Activated CD4-positive, alpha-beta T cell treated with anti-CD3 and anti-CD28 coated beads, Interleukin-2, amount 50 U/mL, for 24 hours (primary cell): ENCODE measurements around the gene CASTOR2.
"Not testable (repeated sequence)": the region's sequence is repeated elsewhere in the genome, so short reads cannot be mapped to it uniquely, and the experiment has no call there.

Experiments
- DNase-seq, 2 donors: peaks; one replicate each; pipeline ENCODE4 v3.0.0-alpha.2; 2020; ENCODE audit warnings: low read depth in 1 of 2, low spot score in 1 of 2

The CASTOR2 gene

DNA sequence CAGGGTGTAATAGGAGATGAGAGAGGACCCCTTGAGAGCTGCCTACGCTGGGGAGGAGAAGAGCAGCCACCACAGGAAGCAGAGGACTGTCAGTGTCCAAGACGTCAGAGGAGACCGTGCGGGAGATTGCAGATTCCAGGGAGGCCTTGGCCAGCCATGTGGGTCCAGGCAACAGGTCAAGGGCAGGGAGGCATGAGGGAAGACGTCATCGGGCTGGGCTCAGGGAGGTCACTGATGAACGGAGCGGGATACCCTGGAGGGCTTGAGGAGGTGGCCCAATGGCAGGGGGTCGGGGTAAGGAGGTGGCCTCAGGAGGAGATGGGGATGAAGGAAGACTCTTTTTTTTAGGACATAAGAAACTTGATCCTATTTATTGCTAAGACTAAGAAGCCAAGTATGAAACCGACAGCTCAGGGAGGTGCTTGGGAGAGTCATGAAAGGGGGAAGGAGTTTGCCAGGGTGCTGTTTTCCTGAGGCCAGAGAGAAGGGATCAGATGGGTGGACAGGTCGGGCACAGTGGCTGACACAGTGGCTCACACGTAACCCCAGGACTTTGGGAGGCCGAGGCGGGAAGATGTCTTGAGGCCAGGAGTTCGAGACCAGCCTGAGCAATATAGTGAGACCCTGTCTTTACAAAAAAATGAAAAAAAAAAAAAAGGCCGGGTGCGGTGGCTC is 30.5 kb downstream of the CASTOR2 start:
- DNase-seq, result not testable (repeated sequence)

DNA sequence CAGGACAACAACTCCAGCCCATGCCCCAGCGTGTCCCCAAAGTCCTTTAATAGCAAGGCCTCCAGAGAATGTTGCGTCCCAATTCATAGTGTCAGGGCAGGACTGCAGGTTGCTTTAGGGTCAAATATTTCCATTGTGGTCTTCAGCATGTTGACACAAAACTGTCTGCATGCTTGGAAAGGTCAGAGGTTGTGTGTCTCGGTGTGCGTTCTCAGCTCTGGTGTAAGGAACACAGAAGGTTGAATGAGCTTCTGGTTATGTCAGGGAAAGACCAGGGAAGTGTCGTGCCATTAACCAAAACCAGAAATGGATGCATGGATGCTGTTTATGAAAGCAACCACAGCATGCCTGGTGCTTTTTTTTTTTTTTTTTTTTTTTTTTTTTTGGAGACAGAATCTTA is 31.9 kb downstream of the CASTOR2 start:
- DNase-seq, result not testable (repeated sequence)

DNA sequence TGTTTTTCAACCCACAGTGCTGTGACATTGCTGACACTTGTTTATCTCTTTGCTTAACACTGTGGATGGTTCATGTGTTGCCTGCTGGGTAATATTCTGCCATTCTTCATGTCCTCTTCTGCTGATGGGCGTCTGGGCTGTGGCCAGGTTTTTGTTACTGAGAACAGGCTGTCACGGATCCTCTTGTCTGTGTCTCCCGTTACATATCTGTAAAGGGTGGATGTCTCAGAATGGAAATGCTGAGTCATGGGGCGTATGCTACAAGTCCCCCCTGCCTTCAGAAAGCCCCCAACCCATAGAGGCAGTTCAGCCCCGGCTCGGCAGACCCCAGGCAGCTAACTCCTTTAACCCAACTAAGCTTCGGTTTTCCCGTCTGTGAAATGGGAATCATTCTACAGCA is 33.3 kb downstream of the CASTOR2 start:
- not testable (repeated sequence) for DNase-seq

DNA sequence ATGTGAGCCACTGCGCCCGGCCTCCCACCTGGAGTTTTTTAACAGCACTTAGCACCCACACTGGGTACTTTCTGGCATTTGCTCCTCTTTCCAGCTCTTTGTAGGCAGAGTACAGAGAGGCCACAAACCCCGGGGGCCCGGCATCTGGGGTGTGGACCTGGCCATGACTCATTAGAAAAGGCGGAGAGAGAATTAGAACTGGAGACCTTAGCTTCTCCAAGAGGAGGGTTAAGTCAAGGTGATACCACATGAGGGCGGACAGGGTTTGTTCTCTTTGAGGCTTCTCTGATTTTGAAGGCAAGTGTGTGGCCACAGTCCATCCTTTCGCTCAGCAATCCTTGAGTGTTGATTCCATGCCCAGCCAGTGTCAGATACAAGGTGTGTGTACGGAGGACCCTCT is 36.9 kb downstream of the CASTOR2 start:
- not testable (repeated sequence) for DNase-seq

DNA sequence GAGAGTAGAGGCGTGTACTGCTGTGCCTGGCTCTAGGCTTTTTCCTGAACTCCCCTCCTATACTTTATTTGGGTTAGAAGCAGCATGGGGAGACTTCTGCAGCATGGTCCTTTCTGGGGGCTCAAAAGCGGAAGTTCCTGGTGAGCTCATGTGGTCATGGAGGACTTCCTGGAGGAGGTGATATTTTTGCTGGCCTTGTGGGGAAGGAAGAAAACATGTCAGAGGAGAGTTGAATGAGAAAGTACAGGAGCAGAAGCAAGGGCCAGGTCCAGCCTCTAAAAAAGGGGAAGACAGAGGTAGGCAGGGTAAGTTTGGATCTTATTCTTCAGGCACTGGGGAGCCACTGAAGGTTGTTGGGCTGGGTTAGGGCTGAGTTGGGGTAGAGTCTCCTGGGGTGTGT is 45.5 kb downstream of the CASTOR2 start:
- DNase-seq, result no peak

DNA sequence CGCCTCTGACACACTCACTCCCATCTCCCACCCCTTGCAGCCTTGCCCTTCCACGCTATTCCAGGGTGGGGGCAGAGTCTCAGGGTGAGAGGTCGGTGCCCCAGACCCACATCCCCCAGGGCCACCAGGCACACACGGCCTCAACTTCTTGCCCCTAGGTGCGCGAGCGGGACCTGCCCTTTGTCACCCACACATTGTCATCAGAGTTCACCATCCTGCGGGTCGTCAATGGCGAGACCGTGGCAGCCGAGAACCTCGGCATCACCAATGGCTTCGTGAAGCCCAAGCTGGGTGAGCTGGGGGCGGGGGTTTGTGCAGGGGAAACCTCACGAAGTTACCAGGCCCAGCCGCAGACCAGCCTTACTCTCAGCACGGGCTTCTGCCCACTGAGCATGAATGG is 53.3 kb downstream of the CASTOR2 start:
- DNase-seq, result no peak

DNA sequence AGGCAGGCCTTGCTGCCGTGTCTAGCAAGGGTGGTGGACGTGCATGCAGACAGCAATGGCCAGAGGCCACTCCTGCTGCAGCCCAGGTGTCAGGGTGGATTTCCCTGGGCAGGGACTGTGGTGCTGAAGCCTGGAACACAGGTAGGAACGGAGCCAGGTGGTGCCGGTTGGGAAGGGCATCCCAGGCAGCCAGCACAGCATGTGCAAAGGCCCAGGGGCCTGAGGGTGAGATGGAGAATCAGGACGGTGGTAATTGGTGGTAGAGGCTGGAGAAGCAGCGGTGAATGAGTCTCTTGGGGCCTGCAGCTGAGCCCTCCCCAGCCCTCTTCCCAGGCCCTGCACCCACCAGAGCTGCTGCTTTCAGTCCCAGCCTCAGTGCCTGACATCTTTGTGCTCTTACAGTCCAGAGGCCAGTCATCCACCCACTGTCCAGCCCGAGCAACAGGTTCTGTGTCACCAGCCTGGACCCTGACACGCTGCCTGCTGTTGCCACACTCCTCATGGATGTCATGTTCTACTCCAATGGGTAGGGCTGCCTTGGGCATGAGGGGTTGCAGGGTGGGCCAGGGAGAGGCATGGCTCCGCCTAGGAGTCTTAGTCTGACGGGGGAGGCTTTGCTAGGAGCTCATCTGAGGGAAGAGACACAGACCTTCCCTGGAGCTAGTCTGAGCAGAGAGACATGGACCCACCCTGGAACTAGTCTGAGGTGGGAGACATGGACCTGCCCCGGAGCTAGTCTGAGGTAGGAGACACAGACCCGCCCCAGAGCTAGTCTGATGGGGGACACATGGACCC is 54.3 kb downstream of the CASTOR2 start:
- DNase-seq, result no peak

DNA sequence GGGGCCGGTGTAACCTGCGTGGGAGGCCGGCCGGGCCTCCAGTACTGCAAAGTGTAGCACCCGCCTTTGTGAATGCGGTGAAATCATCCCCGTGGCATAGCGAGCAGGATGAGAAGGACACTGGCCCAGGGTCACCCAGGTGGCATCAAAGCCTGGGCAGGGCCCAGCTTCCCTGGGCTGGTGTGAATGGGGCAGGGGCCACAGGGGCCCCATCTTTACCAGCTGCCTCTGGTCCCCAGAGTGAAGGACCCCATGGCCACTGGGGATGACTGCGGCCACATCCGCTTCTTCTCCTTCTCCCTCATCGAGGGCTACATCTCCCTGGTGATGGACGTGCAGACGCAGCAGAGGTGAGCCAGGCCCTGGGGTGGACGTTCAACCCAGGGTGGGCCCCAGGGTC is 55.3 kb downstream of the CASTOR2 start:
- no peak for DNase-seq

DNA sequence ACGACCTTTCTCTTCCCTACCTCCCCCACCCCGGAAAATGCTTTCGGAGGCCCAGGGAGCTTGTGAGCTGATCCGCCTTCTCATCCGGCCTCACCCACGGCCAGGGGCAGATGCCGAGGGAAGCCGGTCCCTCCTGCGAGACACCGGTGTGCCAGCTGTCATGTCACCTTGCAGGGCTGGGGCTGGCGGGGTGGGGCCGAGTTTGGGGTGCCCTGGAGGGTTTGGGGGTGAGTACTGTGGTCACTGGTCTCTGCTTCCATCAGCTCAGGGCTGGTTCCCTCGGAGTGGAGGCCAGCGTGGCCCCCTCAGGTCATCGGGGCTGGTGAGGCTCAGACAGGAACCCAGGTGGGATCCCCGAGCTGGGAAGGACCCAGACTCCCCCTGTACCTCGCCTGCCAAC is 60.4 kb downstream of the CASTOR2 start:
- no peak for DNase-seq

DNA sequence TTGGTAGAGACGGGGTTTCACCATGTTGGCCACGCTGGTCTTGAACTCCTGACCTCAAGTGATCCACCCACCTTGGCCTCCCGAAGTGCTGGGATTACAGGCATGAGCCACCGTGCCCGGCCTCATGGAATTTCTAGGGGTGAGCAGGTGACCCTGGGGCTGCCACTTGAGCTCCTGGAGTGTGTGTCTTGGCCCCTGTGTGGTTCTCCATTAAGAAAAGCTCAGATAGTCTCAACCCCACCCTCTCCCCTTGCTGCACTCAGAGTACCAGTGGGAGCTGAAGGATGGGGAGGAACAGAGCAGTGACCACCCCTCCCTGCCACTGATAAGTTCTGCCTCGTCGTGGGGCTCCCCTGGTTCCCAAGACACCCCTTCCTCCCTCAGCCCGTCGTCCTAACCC is 63.8 kb downstream of the CASTOR2 start:
- DNase-seq, result no peak

DNA sequence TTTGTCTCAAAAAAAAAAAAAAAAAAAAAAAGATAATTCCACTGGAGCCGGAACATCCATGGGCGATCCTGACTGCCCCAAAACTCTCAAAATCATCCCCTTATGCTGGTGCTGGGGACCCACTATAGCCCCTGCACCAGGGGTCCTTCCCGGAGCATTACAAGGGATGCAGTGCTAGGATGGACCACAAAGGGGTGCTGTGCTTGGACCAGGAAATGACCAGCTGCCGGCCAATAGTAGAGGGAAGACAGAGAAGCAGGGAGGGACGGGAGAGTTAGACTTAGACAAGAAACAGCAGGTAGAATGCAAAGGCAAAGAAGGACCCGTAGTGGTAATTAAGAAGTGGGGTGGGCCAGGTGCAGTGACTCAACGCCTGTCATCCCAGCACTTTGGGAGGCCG is 68.6 kb downstream of the CASTOR2 start:
- DNase-seq, result no peak

DNA sequence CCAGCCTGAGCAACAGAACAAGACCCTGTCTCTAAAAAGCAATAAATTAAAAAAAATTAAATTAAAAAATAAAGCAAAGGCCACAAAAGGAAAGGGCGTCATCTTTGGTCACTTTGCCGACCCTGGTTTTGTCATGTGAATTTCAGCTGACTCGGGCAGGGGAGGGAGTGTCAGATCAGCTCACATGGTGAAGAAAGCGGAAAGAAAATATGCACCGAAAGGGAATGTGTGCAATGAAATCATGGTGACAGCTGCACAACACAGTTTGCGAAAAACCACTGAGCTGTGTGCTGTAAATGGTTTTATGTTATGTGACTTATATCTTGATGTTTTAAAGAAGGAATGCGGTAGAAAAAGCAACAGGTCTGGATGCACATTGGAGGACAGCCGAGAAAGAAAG is 69.3 kb downstream of the CASTOR2 start:
- DNase-seq, result no peak

DNA sequence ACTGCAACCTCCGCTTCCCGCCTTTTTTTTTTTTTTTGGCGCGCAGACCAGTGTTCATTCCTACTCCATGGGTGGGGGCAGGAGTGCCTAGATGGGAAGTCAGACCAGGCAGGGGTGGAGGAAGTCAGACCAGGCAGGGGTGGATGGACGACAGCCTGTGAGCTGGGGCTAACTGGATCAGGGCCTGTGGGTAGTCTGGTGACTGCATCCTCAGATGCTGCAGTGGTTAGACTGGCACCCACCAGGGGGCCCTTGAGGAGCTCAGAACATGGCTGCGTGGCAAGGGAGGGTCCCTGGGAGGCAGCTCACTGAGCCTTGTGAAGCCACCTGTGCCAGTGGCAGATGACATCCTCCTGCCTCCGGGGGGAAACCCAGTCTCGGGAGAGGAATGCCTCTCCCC is 74.0 kb downstream of the CASTOR2 start:
- DNase-seq, result no peak

DNA sequence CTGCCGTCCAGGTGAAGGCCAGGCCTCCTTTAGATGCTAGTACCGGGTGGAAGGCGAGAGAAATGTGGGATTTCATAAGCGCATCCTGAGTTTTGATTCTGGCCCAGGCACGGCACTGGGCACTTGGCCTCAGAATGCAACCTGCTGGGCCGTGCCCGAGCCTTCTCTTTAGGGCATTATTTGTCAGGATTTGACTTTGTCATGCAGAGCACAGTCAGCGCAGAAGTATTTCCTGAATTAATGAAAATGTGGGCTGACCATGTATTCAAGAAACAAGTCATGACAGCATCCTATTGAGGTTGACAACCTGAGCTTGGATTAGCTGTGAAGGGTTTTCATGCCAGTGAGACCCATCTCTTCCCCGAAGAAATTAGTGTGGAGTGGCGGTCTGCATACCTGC is 74.7 kb downstream of the CASTOR2 start:
- DNase-seq, result no peak

DNA sequence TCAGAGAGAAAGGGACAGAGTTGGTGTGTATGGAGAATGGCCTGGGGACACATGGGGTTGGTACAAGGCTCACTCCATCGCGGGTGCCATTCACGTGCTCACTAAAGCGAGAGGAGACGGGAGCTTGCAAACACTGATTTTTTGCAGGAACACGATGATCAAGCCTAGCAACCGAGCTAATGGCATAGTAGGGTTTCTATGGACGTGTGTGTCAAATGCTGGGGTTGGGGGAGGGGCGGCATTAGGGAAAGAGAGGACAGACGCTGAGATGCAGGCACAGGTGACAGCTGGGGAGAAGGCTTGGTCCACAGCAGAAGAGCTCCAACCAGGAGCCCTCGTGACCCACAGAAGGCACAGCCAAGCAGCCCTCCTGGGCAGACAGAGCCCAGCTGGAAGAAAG is 75.2 kb downstream of the CASTOR2 start:
- DNase-seq, result no peak

DNA sequence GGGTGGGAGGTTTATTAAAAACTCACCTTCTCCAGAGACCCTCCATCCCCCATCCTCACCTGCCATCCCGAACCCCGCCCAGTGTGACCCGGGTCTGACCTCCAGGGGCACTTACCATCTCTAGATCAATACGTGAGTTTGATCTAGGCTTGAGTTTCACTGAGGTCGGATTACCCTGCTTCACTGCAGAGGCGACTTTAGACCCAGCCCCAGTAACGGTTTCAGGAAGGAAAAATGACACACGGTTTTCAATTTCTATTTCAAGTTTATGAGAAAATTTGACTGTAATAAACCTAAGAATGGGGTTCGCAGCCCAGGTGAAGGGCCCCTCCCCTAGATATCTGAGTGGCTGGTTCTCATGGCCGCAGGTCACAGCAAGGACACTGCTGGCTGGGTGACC is 76.0 kb downstream of the CASTOR2 start:
- no peak for DNase-seq

DNA sequence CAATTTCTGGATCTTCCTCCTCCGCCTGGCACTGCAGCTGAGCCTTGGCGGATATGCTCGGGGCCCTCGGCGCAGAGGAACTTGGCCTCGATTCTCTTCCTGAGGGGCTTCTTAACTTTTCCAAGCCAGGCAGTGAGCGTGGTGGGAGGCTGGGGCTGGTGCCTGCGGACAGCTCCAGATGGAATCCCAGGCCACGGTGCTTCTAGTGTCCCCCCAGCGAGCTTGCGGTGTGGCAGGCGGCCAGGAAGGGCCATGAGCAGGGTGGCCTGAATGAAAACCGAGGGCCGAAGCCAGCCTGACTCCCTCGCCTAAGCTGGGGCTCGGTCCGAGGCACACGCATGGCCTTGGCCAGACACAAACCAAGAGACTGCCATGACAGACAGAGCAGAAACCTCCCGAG is 77.8 kb downstream of the CASTOR2 start:
- DNase-seq, result no peak

DNA sequence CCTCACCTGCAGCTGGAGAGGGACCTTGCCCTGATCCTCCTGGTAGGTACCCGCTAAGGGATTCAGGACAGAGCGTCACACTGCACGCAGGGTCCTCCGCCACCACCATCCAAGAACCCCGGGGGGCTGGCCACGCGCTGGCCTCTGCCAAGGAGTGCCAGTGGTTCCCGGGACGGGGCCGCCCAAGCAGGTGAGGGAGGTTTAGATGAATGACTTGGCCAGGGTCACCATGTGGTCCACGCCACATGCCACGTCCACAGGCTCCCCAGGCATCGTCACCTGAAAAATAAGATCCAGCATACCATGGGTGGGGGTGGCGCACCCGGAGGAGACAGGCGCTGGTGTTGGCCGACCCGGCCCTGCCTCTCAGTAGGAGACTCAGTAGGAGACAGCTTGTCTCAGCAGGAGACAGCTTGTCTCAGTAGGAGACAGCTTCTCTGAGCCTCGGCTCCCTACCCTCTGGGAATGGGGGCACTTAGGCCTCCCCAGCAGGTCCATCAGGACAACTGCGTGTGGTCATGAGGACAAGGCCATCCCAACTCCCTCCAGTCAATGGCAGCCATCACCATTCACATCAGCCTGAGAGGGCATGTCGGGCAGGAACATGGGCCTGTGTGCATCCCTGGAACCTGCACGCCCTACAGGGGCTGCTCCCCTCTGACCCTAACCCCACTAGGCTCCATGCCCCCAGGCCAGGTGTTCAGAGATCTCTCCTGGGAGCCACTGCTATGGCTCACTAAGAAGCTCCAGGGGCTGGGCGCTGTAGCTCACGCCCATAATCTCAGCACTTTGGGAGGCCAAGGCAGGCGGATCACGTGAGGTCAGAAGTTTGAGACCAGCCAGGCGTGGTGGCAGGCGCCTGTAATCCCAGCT is 78.6 kb downstream of the CASTOR2 start:
- no peak for DNase-seq

DNA sequence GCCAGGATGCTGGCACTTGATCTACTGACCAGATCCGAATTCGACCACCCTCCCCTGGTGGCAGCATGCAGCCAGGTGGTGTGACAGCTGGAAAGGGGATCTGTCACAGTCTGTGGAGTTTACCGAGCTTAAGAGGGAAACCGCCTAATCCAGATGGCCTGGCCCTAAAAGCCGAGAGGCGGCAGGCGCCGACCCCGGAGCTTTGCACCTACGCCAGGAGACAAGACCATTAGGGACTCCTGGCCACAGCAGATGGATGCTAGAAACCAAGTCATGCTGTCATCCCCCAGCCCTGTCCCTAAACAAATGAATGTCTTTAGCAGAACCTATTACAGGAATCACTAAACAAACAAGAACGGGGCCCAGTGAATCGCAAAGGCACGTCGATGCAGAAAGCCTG is 81.4 kb downstream of the CASTOR2 start:
- DNase-seq, result no peak

DNA sequence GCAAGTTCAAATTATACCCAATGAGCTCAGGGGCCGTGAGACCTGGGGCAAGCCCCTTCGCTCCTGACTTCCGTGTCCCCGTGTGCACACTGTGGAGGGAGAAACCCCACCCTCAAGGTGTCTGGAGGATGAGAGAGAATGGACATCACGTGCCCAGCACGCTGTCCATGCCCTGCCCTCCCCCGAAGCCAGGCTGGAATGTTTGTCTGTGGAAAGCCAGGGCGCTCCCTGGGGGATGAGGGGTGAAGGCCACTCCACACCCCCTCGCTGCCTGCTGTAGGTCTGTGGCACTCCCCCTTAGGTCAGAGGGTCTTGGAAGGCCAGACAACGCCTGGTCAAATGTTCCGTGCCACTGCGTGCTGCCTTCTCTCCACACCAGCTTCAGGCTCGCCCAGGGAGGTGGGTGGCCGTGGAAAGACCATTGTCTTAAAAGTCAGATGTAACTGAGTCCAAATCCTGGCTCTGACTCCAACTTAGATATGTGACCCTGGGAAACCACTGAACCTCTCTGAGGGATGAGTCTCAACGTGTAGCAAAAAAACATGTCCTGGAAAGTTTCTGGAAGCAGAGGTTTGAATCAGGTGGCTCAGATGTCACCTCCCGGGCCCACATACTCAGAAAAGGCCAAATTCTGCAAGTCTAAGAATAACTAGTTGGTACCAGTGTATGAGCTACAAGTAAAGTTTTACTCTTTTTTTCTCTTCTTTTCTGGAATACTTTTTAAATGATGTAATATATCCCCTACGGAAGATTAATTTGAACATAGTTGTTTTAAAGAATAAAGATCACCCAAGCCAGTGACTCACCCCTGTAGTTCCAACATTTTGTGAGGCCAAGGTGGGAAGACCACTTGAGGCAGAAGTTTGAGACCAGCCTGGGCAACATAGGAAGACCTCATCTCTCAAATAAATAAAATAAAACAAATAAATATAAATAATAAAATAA is 84.2 kb downstream of the CASTOR2 start:
- no peak for DNase-seq

DNA sequence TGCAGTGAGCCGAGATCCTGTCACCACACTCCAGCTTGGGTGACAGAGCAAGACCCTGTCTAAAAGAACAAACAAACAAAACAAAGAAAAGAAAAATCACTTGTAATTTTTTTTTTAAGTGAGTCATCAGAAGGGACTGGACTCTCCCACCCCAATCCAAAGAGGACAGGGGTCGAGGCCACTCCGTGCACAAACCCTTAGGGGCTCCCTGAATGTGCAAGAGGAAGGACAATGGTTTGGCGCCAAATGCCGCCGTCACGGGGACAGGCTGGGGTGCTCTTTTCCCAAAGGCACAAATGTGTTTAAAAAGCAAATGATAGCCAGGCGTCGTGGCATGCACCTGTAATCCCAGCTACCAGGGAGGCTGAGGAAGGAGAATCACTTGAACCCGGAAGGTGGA is 85.3 kb downstream of the CASTOR2 start:
- DNase-seq, result no peak
